Stimulated activated memory B cell treated with anti-CD40 and anti-IgM and Interleukin-4, amounts not matched to agents 10 μg/mL and 1 μg/mL and 100 μg/mL, for 72 hours (primary cell): ENCODE data around the gene BCR.

Experiments
- ATAC-seq: fragments of 150-1000 bp; cut with Tn5 transposase; 2 replicates; pipeline ENCODE4 v1.10.0; 2021
- H3K27ac Mint-ChIP-seq: one replicate; pipeline ENCODE4 v1.8.0; 2022; ENCODE audit warnings: mild to moderate bottlenecking, mixed read lengths
- H3K27me3 Mint-ChIP-seq: one replicate; pipeline ENCODE4 v1.8.0; 2022; ENCODE audit warnings: mixed read lengths
- H3K36me3 Mint-ChIP-seq: one replicate; pipeline ENCODE4 v1.8.0; 2022; ENCODE audit warnings: mixed read lengths
- H3K4me1 Mint-ChIP-seq: one replicate; pipeline ENCODE4 v1.8.0; 2022; ENCODE audit warnings: mixed read lengths
- H3K4me3 Mint-ChIP-seq: one replicate; pipeline ENCODE4 v1.8.0; 2022; ENCODE audit warnings: mild to moderate bottlenecking, moderate library complexity, mixed read lengths
- H3K9me3 Mint-ChIP-seq: one replicate; pipeline ENCODE4 v1.8.0; 2022; ENCODE audit warnings: mixed read lengths

Gene BCR

DNA sequence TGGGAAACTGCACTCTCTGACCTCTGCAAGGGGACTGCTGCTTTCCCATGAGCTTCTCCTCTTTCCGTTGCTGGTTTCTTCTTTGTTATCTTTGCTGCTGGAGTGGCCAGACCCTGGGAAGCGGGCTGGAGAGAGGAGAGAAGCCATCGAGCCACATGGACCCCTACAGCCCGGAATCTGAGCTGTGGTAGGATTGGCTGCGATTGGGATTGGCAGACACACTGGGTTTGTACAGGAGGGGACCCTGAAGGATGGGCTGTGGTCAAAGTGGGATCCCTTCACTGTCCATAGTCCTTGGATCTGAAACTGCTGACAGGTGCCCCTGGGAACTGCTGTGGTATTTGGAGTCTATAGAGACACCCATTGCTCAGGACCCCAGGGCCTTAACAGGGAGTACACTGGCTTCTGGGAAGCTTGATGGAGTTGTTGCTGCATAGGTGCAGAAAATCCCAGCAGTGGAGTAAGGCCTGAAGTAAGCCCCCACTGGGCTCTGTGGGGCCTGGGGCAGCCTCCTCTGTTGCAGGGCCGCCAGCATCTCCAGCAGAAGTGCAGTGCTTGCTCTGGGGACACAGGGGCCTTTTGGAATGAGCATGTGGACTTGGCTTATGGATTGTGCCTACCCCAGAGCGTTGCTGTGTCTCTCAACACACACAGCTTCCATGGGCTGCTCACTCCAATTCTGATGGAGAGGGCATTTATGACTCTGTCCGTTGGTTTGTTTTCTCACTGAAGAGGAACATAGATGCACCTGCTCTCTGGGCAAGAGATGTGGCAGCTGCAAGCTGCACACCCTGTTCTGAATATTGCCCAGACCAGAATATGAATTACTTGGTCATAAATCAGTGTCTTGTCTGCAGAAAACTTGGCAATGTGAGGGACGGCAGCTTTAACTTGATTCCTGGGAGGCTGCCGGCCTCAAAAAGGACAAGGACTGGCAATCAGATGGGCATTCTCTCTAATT lies 32.0 kb downstream of the BCR start:
- Mint-ChIP-seq H3K4me1 (peaks cover 58% of the 10 kb centered on the region), H3K27me3 (no peaks in the 10 kb centered on the region), H3K27ac (peak overlapping the region; percentile 64), H3K9me3 (no peaks in the 10 kb centered on the region), H3K4me3 (no peak overlapping the region), H3K36me3 (no peaks in the 10 kb centered on the region)
- ATAC-seq = no peak

GRCh38 chr22:23213022-23213555 lies 32.8 kb downstream of the BCR start:
- H3K27me3 Mint-ChIP-seq = no peaks in the 10 kb centered on the region
- H3K36me3 Mint-ChIP-seq = no peaks in the 10 kb centered on the region
- no peaks in the 10 kb centered on the region for H3K9me3 Mint-ChIP-seq
- H3K4me1 Mint-ChIP-seq = peaks cover 56% of the 10 kb centered on the region
- H3K27ac Mint-ChIP-seq = no peak overlapping the region
- no peak for ATAC-seq
- no peak overlapping the region for H3K4me3 Mint-ChIP-seq

DNA sequence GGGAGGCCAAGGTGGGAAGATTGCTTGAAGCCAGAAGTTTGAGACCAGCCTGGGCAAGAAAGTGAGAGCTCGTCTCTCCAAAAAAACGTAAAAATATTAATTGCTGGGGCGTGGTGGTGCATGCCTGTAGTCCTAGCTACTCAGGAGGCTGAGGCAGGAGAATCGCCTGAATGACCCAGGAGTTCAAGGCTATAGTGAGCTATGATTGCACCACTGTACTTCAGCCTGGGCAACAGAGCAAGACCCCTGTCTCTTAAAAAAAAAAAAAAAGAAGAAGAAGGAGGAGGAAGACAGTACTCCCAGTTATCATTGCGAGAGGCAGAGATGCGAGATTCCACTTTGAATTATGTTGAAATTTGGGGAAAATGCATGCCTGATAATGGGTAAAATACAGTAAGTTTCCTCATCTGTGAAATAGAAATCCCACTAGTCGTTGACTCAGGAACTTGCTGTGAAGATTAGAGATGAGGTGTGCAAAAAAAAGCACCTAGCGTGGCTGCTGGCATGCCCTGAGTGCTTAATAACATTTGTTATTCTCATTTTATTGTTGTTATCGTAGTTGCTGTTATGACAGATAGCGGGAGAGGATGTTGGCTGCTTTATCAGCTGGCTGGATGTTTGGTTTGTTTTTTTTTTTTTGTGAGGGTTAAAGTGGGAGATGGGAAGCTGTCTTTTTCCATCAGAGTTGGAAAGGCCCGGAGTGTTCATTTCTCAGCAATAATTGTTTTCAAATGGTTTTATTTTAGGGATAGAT lies 33.4 kb downstream of the BCR start:
- Mint-ChIP-seq H3K4me1 (peaks cover 56% of the 10 kb centered on the region), H3K27me3 (no peaks in the 10 kb centered on the region), H3K9me3 (no peaks in the 10 kb centered on the region), H3K36me3 (no peaks in the 10 kb centered on the region), H3K4me3 (no peak overlapping the region), H3K27ac (no peak overlapping the region)
- no peak for ATAC-seq

DNA sequence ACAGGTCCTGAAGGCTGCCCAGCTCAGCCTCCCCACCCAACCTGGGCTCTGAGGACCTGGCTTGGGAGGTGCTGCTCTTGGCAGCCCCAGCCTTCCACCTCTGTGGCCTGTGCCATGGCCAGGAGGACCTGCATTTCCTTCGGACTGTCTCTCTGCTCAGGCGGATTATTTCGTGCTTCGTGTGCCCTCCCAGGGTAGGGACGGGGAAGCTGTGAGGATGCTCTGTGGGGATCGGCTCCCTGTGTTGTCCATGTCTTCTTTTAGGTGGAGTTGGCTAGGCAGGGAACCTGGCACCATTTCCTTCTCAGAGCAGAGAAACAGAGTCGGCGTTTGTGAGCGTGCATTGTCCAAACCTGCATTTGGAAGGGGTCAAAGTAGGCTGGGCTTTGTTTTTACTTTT lies 34.1 kb downstream of the BCR start:
- no peak overlapping the region for H3K27ac Mint-ChIP-seq
- H3K9me3 Mint-ChIP-seq = no peaks in the 10 kb centered on the region
- no peak for ATAC-seq
- H3K4me3 Mint-ChIP-seq = no peak overlapping the region
- peaks cover 59% of the 10 kb centered on the region for H3K4me1 Mint-ChIP-seq
- no peaks in the 10 kb centered on the region for H3K36me3 Mint-ChIP-seq
- H3K27me3 Mint-ChIP-seq = no peaks in the 10 kb centered on the region

DNA sequence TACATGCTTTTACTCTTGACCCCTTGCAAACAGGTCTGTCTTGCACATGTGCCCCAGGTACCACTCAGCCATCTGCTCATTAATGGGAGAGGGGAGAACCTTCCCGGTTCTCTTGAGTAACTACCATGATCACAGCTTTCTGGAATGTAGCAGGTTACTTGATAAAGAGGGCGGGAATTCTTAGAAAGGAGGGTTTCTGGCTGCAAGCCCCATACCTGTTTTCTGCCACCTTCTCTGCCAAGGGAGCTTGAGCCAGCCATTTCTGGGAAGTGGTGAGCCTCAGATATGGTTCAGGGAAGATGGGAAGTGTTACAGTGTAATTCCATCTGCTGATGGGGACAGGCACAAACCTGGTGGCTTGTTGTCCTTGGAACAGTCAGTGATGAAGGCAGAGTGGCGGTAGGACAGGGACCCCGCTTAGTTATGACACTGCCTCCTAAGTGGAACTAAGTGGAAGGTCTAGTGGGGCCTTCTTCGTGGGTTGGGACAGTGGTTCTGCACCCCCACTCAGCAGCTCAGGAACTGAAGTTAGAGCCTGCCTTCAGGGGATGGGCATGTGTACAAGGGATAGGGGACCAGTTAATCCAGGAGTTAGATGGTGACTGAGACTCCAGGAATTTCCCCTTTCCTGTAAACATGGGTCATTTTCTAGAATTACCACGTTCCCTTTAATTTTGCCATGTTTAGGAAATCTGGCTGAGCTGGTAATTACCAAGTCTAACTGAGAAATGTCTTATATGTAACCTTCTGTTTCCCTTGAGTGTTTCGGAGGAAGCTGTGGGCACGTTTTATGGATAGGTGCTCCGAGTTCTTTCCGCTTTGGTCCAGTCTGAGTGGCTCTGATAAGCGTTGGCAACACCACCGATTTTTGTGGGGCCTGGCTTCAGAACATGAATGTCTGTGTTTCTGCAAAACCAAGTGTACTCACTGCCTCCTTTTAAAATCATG lies 35.3 kb downstream of the BCR start:
- H3K4me1 Mint-ChIP-seq = peaks cover 70% of the 10 kb centered on the region
- no peaks in the 10 kb centered on the region for H3K9me3 Mint-ChIP-seq
- no peaks in the 10 kb centered on the region for H3K27me3 Mint-ChIP-seq
- no peak overlapping the region for H3K27ac Mint-ChIP-seq
- H3K36me3 Mint-ChIP-seq = no peaks in the 10 kb centered on the region
- H3K4me3 Mint-ChIP-seq = no peak overlapping the region
- ATAC-seq = no peak

DNA sequence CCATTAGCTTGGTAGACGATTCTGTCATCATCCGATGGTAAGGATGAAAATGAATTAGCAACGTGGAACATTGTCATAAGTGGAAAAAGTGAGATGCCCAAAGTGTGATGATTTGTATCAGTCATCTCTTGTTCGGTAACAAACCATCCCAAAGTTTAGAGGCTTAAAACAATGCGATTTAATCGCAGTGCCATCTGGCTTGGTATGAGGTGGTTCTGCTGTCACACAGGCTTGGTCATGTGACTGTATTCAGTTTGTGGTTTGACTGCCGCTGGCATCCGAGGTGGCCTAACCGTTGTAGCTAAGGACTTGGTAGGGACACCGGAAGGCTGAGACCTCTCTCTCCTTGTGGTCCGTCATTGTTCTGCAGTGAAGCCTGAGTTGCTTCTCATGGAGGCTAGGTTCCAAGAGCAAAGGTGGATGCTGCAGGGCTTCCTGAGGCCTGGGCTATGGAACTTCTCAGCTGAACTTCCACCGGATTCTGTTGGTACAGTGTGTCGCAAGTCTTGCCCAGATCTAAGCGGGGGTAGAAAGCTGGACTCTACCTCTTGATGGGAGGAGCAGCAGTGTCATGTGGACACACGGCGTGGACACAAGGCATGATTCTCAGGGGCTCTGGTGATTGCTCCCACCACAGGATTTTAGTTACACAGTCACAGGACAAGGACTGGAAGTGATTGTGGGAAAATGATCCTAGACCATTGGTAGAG lies 36.3 kb downstream of the BCR start:
- peaks cover 74% of the 10 kb centered on the region for H3K4me1 Mint-ChIP-seq
- no peaks in the 10 kb centered on the region for H3K9me3 Mint-ChIP-seq
- no peak for ATAC-seq
- H3K4me3 Mint-ChIP-seq = no peak overlapping the region
- no peak overlapping the region for H3K27ac Mint-ChIP-seq
- no peaks in the 10 kb centered on the region for H3K27me3 Mint-ChIP-seq
- H3K36me3 Mint-ChIP-seq = no peaks in the 10 kb centered on the region

DNA sequence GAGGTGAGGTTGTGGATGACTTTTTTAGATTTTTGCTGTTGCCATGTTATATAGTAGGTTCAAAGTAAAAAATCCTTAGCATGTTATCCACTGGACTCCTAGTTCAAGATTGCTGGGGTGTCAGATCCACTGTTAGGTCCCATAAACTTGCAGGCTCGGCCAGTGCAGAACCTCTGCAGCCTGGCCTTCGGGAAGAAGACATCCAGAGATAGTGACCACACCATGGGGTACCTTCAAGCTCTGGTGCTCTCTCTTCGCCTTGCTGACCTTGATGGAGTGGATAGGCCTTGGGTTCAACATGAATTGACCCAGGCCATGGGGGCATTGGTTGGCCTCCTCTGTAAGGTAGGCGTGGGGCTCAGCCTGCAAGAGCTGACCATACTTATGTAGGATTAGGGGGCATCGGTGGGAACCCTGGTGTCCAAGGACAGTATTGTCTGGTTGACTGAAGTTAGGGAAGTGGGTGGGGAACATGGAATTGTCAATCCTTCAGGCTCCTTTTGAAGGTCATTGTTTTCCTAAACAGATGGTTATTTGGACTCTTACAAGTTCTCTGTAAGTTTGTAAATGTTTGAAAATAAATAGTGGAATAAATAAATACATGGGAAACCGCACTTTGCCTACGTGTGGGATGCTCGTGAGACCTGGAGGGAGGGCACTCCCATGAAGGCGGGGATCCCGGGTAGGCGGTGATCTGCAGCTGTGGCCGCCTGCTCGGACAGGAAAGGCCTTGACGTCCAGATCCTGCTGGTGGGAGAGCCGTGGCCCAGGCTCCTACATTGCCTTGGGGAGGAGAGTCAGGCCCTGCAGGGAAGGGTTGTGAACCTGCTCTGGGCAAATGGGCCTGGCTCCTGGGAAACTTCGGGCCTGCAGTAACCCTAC lies 37.1 kb downstream of the BCR start:
- peaks cover 72% of the 10 kb centered on the region for H3K4me1 Mint-ChIP-seq
- no peak overlapping the region for H3K27ac Mint-ChIP-seq
- no peaks in the 10 kb centered on the region for H3K27me3 Mint-ChIP-seq
- no peak overlapping the region for H3K4me3 Mint-ChIP-seq
- no peaks in the 10 kb centered on the region for H3K36me3 Mint-ChIP-seq
- no peak for ATAC-seq
- H3K9me3 Mint-ChIP-seq = no peaks in the 10 kb centered on the region

GRCh38 chr22:23218053-23218866 lies 38.0 kb downstream of the BCR start:
- Mint-ChIP-seq H3K27ac (peak overlapping the region; percentile 70), H3K27me3 (no peaks in the 10 kb centered on the region), H3K4me3 (peak overlapping the region; percentile 59), H3K36me3 (no peaks in the 10 kb centered on the region), H3K4me1 (peaks cover 68% of the 10 kb centered on the region), H3K9me3 (no peaks in the 10 kb centered on the region)
- no peak for ATAC-seq

GRCh38 chr22:23218867-23219251 lies 38.5 kb downstream of the BCR start:
- Mint-ChIP-seq H3K36me3 (no peaks in the 10 kb centered on the region), H3K4me1 (peaks cover 66% of the 10 kb centered on the region), H3K4me3 (peak overlapping the region; percentile 59), H3K9me3 (no peaks in the 10 kb centered on the region), H3K27me3 (no peaks in the 10 kb centered on the region), H3K27ac (peak overlapping the region; percentile 70)
- no peak for ATAC-seq

GRCh38 chr22:23219317-23219716 lies 39.0 kb downstream of the BCR start:
- Mint-ChIP-seq H3K36me3 (no peaks in the 10 kb centered on the region), H3K4me3 (peak overlapping the region; percentile 66), H3K27ac (peak overlapping the region; percentile 70), H3K9me3 (no peaks in the 10 kb centered on the region), H3K27me3 (no peaks in the 10 kb centered on the region), H3K4me1 (peaks cover 64% of the 10 kb centered on the region)
- ATAC-seq = no peak

- H3K27ac Mint-ChIP-seq = peak overlapping the region; percentile 70
Observed at GRCh38 chr22:23219822-23220484, 39.6 kb downstream of the BCR start.

GRCh38 chr22:23220485-23221350 lies 40.4 kb downstream of the BCR start:
- peak overlapping the region; percentile 61 for H3K4me3 Mint-ChIP-seq
- H3K9me3 Mint-ChIP-seq = no peaks in the 10 kb centered on the region
- H3K4me1 Mint-ChIP-seq = peaks cover 64% of the 10 kb centered on the region
- no peaks in the 10 kb centered on the region for H3K36me3 Mint-ChIP-seq
- H3K27me3 Mint-ChIP-seq = no peaks in the 10 kb centered on the region
- peak; percentile 92 for ATAC-seq
- peak overlapping the region; percentile 70 for H3K27ac Mint-ChIP-seq

More at GRCh38 chr22:23219822-23220484, 39.6 kb downstream of the BCR start:
- Mint-ChIP-seq H3K27me3 (no peaks in the 10 kb centered on the region), H3K9me3 (no peaks in the 10 kb centered on the region), H3K4me3 (peak overlapping the region; percentile 66), H3K4me1 (peaks cover 64% of the 10 kb centered on the region), H3K36me3 (no peaks in the 10 kb centered on the region)
- peak; percentile 95 for ATAC-seq
